B cell (primary cell): ENCODE data around the gene RASGRF2. TPM values are rescaled to one million over a fixed set of nuclear protein-coding genes. Genes with fewer than 3 reads are reported as not detected.

Experiments used
- ATAC-seq: fragments of 200-7000 bp; cut with Tn5 transposase; one replicate; pipeline ENCODE4 v1.10.0; 2021; ENCODE audit warnings: low read depth, mild to moderate bottlenecking, moderate number of reproducible peaks, moderate library complexity
- CTCF ChIA-PET: fragments of 350-600 bp; sonication (Branson Sonifier 250); formaldehyde crosslinking; loops from one replicate; lab custom pipeline; 2021; ENCODE audit warnings: antibody characterized with exemption, inconsistent platforms; lab: Charles Lee
- POLR2A ChIA-PET: fragments of 350-600 bp; sonication (Branson Sonifier 250); formaldehyde crosslinking; loops from one replicate; lab custom pipeline; 2021; ENCODE audit warnings: antibody characterized with exemption; lab: Charles Lee
- DNase-seq: peaks from one replicate; pipeline ENCODE4 v3.0.0; 2013
- H2AFZ ChIP-seq: 2 replicates; pipeline ENCODE4 v1.6.1; 2012; ENCODE audit warnings: mild to moderate bottlenecking, low read depth, low read length; ENCODE audit not compliant: insufficient read depth, poor library complexity, severe bottlenecking
- H3K27ac ChIP-seq, 2 donors: 1 replicate in 1 of 2; 2 replicates in 1 of 2; pipeline ENCODE4 v1.5.1; 2012 to 2013; ENCODE audit warnings: low read length in 2 of 2, mild to moderate bottlenecking in 2 of 2, moderate library complexity in 1 of 2
- H3K27me3 ChIP-seq, 4 experiments: fragments of 200-600 bp in 1 of 4; sonication (generic) in 1 of 4; replicated peaks in 1 of 4; 1 replicate in 2 of 4; 2 replicates in 2 of 4; pipeline versions ENCODE4 v1.6.1 to v1.7.0; 2013 to 2016; ENCODE audit warnings: low read length in 3 of 4, mild to moderate bottlenecking in 2 of 4, mixed read lengths in 1 of 4, moderate library complexity in 1 of 4; ENCODE audit not compliant: insufficient read depth in 4 of 4, control insufficient read depth in 3 of 4; ENCODE audit errors: control extremely low read depth in 1 of 4
- H3K36me3 ChIP-seq, 2 experiments: replicated peaks in 1 of 2; 1 replicate in 1 of 2; 2 replicates in 1 of 2; pipeline versions ENCODE4 v1.6.1 to v1.7.1; 2013; ENCODE audit warnings: low read length in 1 of 2; ENCODE audit not compliant: insufficient read depth in 2 of 2, control insufficient read depth in 1 of 2; ENCODE audit errors: control extremely low read depth in 1 of 2, extremely low read depth in 1 of 2
- H3K4me1 ChIP-seq, 2 donors: fragments of 200-600 bp in 1 of 2; sonication (generic) in 1 of 2; 1 replicate in 1 of 2; 2 replicates in 1 of 2; pipeline versions ENCODE4 v1.5.1 to v1.6.1; 2013 to 2017; ENCODE audit warnings: low read length in 2 of 2; ENCODE audit not compliant: control insufficient read depth in 2 of 2, insufficient read depth in 2 of 2
- H3K4me2 ChIP-seq: replicated peaks from 2 replicates; pipeline ENCODE3; 2012; ENCODE audit warnings: mild to moderate bottlenecking, low read depth, low read length; ENCODE audit not compliant: poor library complexity, severe bottlenecking
- H3K4me3 ChIP-seq, 5 experiments: fragments of 200-600 bp in 1 of 5; sonication (generic) in 1 of 5; 1 replicate in 3 of 5; 2 replicates in 2 of 5; pipeline versions ENCODE4 v1.5.1 to v1.7.0; 2011 to 2016; ENCODE audit warnings: low read length in 4 of 5, mild to moderate bottlenecking in 4 of 5, low read depth in 2 of 5, control low read depth in 1 of 5, moderate library complexity in 1 of 5; ENCODE audit not compliant: insufficient read depth in 1 of 5; ENCODE audit errors: control extremely low read depth in 1 of 5, extremely low read depth in 1 of 5
- H3K79me2 ChIP-seq: fragments of 200-600 bp; sonication (generic); one replicate; pipeline ENCODE4 v1.6.0; 2016; ENCODE audit warnings: low read length; ENCODE audit not compliant: control insufficient read depth, insufficient read depth
- H3K9ac ChIP-seq: fragments of 200-600 bp; sonication (generic); 2 replicates; pipeline ENCODE4 v1.6.1; 2017; ENCODE audit warnings: mild to moderate bottlenecking, low read length, moderate library complexity
- H3K9me3 ChIP-seq, 3 donors: one replicate each; pipeline versions ENCODE4 v1.6.1 to v1.7.1; 2013; ENCODE audit warnings: low read length in 2 of 3; ENCODE audit not compliant: control insufficient read depth in 2 of 3, insufficient read depth in 1 of 3; ENCODE audit errors: control extremely low read depth in 1 of 3
- H4K20me1 ChIP-seq: 2 replicates; pipeline ENCODE4 v1.6.0; 2012; ENCODE audit warnings: mild to moderate bottlenecking, low read length; ENCODE audit not compliant: insufficient read depth, control insufficient read depth, poor library complexity, severe bottlenecking
- H3K27ac Mint-ChIP-seq: one replicate; pipeline ENCODE4 v1.8.0; 2021; ENCODE audit warnings: mixed read lengths
- H3K27me3 Mint-ChIP-seq: one replicate; pipeline ENCODE4 v1.8.0; 2021; ENCODE audit warnings: mixed read lengths
- H3K4me1 Mint-ChIP-seq: one replicate; pipeline ENCODE4 v1.8.0; 2021; ENCODE audit warnings: mixed read lengths
- H3K4me3 Mint-ChIP-seq: one replicate; pipeline ENCODE4 v1.8.0; 2021; ENCODE audit warnings: mixed read lengths
- H3K9me3 Mint-ChIP-seq: one replicate; pipeline ENCODE4 v1.8.0; 2022; ENCODE audit warnings: mixed read lengths; ENCODE audit not compliant: insufficient read depth
- EZH2 ChIP-seq: IDR thresholded peaks from 2 replicates; pipeline ENCODE4 v1.6.1; 2012; ENCODE audit warnings: borderline replicate concordance, low read depth, mild to moderate bottlenecking, moderate library complexity, low read length; ENCODE audit not compliant: insufficient read depth, poor library complexity, severe bottlenecking
- WGBS: methylation state at CpG from one replicate; pipeline ENCODE4 v1.1.5; 2013; ENCODE audit warnings: missing lambda C conversion rate; ENCODE audit not compliant: insufficient coverage; 5-methylcytosine and 5-hydroxymethylcytosine counted together
- intact Hi-C: fragments of 100-400 bp; cut with micrococcal nuclease; formaldehyde crosslinking; loops from one replicate; pipeline ENCODE4 v1.10.0; 2022
- polyA plus RNA-seq: library from polyadenylated mRNA; depleted of rRNA; stranded (reverse); fragments of >200 nt; gene quantifications from 2 replicates; pipeline ENCODE4 v1.2.3, GENCODE V29; 2012
- total RNA-seq, 2 donors: library from RNA; stranded (reverse); fragments of 120-200 nt in 1 of 2; gene quantifications; 1 replicate in 1 of 2; 2 replicates in 1 of 2; pipeline versions ENCODE4 v1.2.3 to v1.2.4, GENCODE V29; 2013 to 2022
- TF ChIP-seq, protein P1 (sequence below): fragments of 200-600 bp; IDR thresholded peaks from one replicate; pipeline ENCODE4 v1.8.0; 2022; ENCODE audit warnings: antibody characterized with exemption, mild to moderate bottlenecking

Gene RASGRF2
- total and polyA plus RNA-seq, 2 donors (not counting 1 experiment from before 2014, with no cell fraction given) = 0.04 to 0.37 TPM

DNA sequence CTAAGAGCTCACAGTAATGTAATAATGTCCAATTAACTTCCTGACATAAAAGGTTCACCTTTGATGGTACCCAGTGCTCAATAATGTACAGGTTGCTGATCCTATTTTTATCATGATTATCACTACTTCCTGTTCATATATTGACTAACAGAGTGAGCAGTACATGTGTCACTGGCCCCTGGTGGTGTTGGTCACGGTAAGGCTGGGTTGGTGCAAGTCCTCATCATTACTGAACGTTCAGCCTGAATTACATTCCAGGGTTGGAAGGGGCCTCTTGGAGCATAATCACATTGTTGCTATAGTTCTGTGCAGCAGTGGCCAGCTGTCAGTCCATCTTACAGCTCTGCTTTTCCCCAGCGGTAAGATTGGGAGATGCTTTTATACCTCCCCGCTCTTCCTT is 248.7 kb downstream of the RASGRF2 start:
- Histone ChIP-seq H3K27me3 (no peaks in the 10 kb centered on the region), H2AFZ (no peak overlapping the region), H3K27ac (no peak overlapping the region), H3K79me2 (no peaks in the 10 kb centered on the region), H3K36me3 (no peaks in the 10 kb centered on the region), H3K9ac (no peak overlapping the region), H3K4me2 (no peak overlapping the region), H3K4me3 (no peak overlapping the region), H3K4me1 (no peaks in the 10 kb centered on the region), H4K20me1 (no peaks in the 10 kb centered on the region), H3K9me3 (no peaks in the 10 kb centered on the region)
- WGBS = 83% methylated on average over 1 of the region's 4 CpGs
- Mint-ChIP-seq H3K27ac (no peak overlapping the region), H3K27me3 (peaks cover 5% of the 10 kb centered on the region), H3K4me1 (peaks cover 5% of the 10 kb centered on the region), H3K4me3 (no peak overlapping the region), H3K9me3 (no peaks in the 10 kb centered on the region)
- ChIA-PET POLR2A (no interaction called here), CTCF (no interaction called here)
- intact Hi-C loops = no loop called here
- TF ChIP-seq, protein P1, sequence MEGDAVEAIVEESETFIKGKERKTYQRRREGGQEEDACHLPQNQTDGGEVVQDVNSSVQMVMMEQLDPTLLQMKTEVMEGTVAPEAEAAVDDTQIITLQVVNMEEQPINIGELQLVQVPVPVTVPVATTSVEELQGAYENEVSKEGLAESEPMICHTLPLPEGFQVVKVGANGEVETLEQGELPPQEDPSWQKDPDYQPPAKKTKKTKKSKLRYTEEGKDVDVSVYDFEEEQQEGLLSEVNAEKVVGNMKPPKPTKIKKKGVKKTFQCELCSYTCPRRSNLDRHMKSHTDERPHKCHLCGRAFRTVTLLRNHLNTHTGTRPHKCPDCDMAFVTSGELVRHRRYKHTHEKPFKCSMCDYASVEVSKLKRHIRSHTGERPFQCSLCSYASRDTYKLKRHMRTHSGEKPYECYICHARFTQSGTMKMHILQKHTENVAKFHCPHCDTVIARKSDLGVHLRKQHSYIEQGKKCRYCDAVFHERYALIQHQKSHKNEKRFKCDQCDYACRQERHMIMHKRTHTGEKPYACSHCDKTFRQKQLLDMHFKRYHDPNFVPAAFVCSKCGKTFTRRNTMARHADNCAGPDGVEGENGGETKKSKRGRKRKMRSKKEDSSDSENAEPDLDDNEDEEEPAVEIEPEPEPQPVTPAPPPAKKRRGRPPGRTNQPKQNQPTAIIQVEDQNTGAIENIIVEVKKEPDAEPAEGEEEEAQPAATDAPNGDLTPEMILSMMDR = no peak
- TF ChIP-seq EZH2 = no peak
- no peak for ATAC-seq
- DNase-seq = no peak

DNA sequence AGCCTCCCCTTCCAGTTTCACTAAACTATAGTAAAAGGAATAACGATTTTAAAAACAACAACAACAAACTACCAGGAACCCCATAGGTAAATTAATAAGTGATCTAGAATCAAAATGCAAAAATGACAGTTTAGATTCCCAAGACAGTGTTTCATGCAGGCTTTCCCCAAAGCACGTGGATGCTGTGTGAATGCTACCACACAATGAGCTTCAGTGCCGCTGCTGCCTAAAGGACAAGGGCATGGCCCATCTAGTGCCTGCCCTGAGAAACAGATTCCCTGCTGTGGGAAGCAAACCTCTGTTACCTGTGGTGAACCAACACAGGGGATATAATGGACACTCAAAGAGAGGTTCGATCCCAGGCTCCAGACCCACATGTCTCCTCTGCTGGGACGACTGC is 249.2 kb downstream of the RASGRF2 start:
- no peaks in the 10 kb centered on the region for H3K27me3 ChIP-seq
- no peaks in the 10 kb centered on the region for H3K9me3 ChIP-seq
- Mint-ChIP-seq H3K9me3 (no peaks in the 10 kb centered on the region), H3K27ac (no peak overlapping the region), H3K4me3 (no peak overlapping the region), H3K4me1 (peaks cover 5% of the 10 kb centered on the region), H3K27me3 (peaks cover 5% of the 10 kb centered on the region)
- H3K9ac ChIP-seq = no peak overlapping the region
- H3K4me3 ChIP-seq = no peak overlapping the region
- ATAC-seq (no peak), DNase-seq (no peak)
- H3K79me2 ChIP-seq = no peaks in the 10 kb centered on the region
- no peak for TF ChIP-seq EZH2
- TF ChIP-seq, protein P1 = no peak
- POLR2A ChIA-PET = no interaction called here
- no peaks in the 10 kb centered on the region for H4K20me1 ChIP-seq
- WGBS = 92% methylated on average over 4 of the region's 5 CpGs
- H3K27ac ChIP-seq = no peak overlapping the region
- CTCF ChIA-PET = no interaction called here
- H2AFZ ChIP-seq = no peak overlapping the region
- no peaks in the 10 kb centered on the region for H3K4me1 ChIP-seq
- intact Hi-C loops = no loop called here
- no peaks in the 10 kb centered on the region for H3K36me3 ChIP-seq
- H3K4me2 ChIP-seq = no peak overlapping the region
